H9 (cell line): ENCODE measurements around the gene TMEM176B. TPM values are rescaled to one million over a fixed set of nuclear protein-coding genes. Genes with fewer than 3 reads are reported as not detected.

Source experiments
- DNase-seq: peaks from one replicate; pipeline ENCODE4 v3.0.0-alpha.2; 2017
- H2AFZ ChIP-seq: one replicate; pipeline ENCODE4 v1.6.1; 2013; ENCODE audit warnings: mild to moderate bottlenecking, low read length, control low read depth, moderate library complexity
- H2AK5ac ChIP-seq: 2 replicates; pipeline ENCODE4 v1.6.1; 2013; ENCODE audit warnings: low read length, control low read depth, mixed read lengths; ENCODE audit not compliant: insufficient read length
- H2BK120ac ChIP-seq: one replicate; pipeline ENCODE4 v1.6.1; 2013; ENCODE audit warnings: low read depth, mild to moderate bottlenecking, low read length, control low read depth, inconsistent platforms; ENCODE audit not compliant: poor library complexity, severe bottlenecking
- H2BK12ac ChIP-seq: 2 replicates; pipeline ENCODE4 v1.6.1; 2013; ENCODE audit warnings: low read length, control low read depth, mixed read lengths, low read depth; ENCODE audit not compliant: insufficient read length
- H2BK15ac ChIP-seq: 2 replicates; pipeline ENCODE4 v1.6.1; 2013; ENCODE audit warnings: low read depth, low read length, control low read depth
- H2BK20ac ChIP-seq: one replicate; pipeline ENCODE4 v1.6.1; 2013; ENCODE audit warnings: low read depth, mild to moderate bottlenecking, low read length, control low read depth, inconsistent platforms; ENCODE audit not compliant: poor library complexity, severe bottlenecking
- H2BK5ac ChIP-seq: 2 replicates; pipeline ENCODE4 v1.6.1; 2013; ENCODE audit warnings: low read length, control low read depth, mixed read lengths; ENCODE audit not compliant: insufficient read length
- H3K14ac ChIP-seq: 2 replicates; pipeline ENCODE4 v1.6.1; 2013; ENCODE audit warnings: low read length, control low read depth; ENCODE audit not compliant: insufficient read depth
- H3K18ac ChIP-seq: 2 replicates; pipeline ENCODE4 v1.6.1; 2013; ENCODE audit warnings: low read depth, mild to moderate bottlenecking, mixed read lengths, low read length, control low read depth; ENCODE audit not compliant: insufficient read length
- H3K23ac ChIP-seq: 2 replicates; pipeline ENCODE4 v1.6.1; 2013; ENCODE audit warnings: low read length, control low read depth, mixed read lengths, low read depth; ENCODE audit not compliant: insufficient read length
- H3K23me2 ChIP-seq: 2 replicates; pipeline ENCODE4 v1.6.1; 2013; ENCODE audit warnings: low read depth, mild to moderate bottlenecking, mixed read lengths, low read length, control low read depth; ENCODE audit not compliant: insufficient read length, poor library complexity, severe bottlenecking
- H3K27ac ChIP-seq: 2 replicates; pipeline ENCODE4 v1.5.1; 2013; ENCODE audit warnings: low read length, control low read depth, mixed read lengths, low read depth; ENCODE audit not compliant: insufficient read length
- H3K27me3 ChIP-seq: 2 replicates; pipeline ENCODE4 v1.6.1; 2013; ENCODE audit warnings: low read length, control low read depth, inconsistent platforms; ENCODE audit not compliant: insufficient read depth
- H3K4ac ChIP-seq: 2 replicates; pipeline ENCODE4 v1.6.1; 2013; ENCODE audit warnings: low read depth, mild to moderate bottlenecking, control low read depth, inconsistent platforms, low read length, moderate library complexity
- H3K4me1 ChIP-seq: 2 replicates; pipeline ENCODE4 v1.6.1; 2013; ENCODE audit warnings: low read length, control low read depth, inconsistent platforms; ENCODE audit not compliant: insufficient read depth
- H3K4me2 ChIP-seq: 2 replicates; pipeline ENCODE4 v1.6.1; 2013; ENCODE audit warnings: low read length, control low read depth, mixed read lengths; ENCODE audit not compliant: insufficient read length, insufficient read depth
- H3K56ac ChIP-seq: 2 replicates; pipeline ENCODE4 v1.6.1; 2013; ENCODE audit warnings: low read depth, mild to moderate bottlenecking, mixed read lengths, low read length, control low read depth; ENCODE audit not compliant: insufficient read length
- H3K79me1 ChIP-seq: 2 replicates; pipeline ENCODE4 v1.6.1; 2013; ENCODE audit warnings: low read depth, mild to moderate bottlenecking, moderate library complexity, low read length, control low read depth, inconsistent platforms; ENCODE audit not compliant: insufficient read depth, poor library complexity, severe bottlenecking
- H3K79me2 ChIP-seq: 2 replicates; pipeline ENCODE4 v1.6.1; 2013; ENCODE audit warnings: low read length, control low read depth, inconsistent platforms; ENCODE audit not compliant: insufficient read depth
- H3K9ac ChIP-seq: 2 replicates; pipeline ENCODE4 v1.6.1; 2013; ENCODE audit warnings: low read length, control low read depth, mixed read lengths; ENCODE audit not compliant: insufficient read length; ENCODE audit errors: extremely low read depth
- H3K9me3 ChIP-seq: one replicate; pipeline ENCODE4 v1.6.1; 2013; ENCODE audit warnings: low read depth, low read length, inconsistent platforms; ENCODE audit not compliant: control insufficient read depth
- H3T11ph ChIP-seq: one replicate; pipeline ENCODE4 v1.6.1; 2013; ENCODE audit warnings: mild to moderate bottlenecking, low read length, control low read depth, inconsistent platforms
- H4K20me1 ChIP-seq: one replicate; pipeline ENCODE4 v1.6.1; 2013; ENCODE audit not compliant: control insufficient read depth, insufficient read length, insufficient read depth
- H4K5ac ChIP-seq: 2 replicates; pipeline ENCODE4 v1.6.1; 2013; ENCODE audit warnings: low read depth, mild to moderate bottlenecking, mixed read lengths, low read length, control low read depth; ENCODE audit not compliant: insufficient read length
- H4K8ac ChIP-seq: replicated peaks from 2 replicates; pipeline ENCODE4 v1.6.1; 2013; ENCODE audit warnings: low read length, control low read depth, mixed read lengths, low read depth; ENCODE audit not compliant: insufficient read length
- H4K91ac ChIP-seq: 2 replicates; pipeline ENCODE4 v1.6.1; 2013; ENCODE audit warnings: low read depth, mild to moderate bottlenecking, moderate library complexity, mixed read lengths, low read length, control low read depth; ENCODE audit not compliant: insufficient read length
- H3K27ac Mint-ChIP-seq, 3 experiments: 2 replicates in 2 of 3; 3 replicates in 1 of 3; pipeline ENCODE4 v1.8.0; 2020 to 2021; ENCODE audit warnings: mixed read lengths in 3 of 3, mild to moderate bottlenecking in 1 of 3, moderate library complexity in 1 of 3
- H3K27me3 Mint-ChIP-seq: 2 replicates; pipeline ENCODE4 v1.8.0; 2021; ENCODE audit warnings: low read depth, mild to moderate bottlenecking, moderate library complexity, mixed read lengths
- H3K36me3 Mint-ChIP-seq, 3 experiments: 2 replicates in 2 of 3; 3 replicates in 1 of 3; pipeline ENCODE4 v1.8.0; 2020 to 2021; ENCODE audit warnings: low read depth in 3 of 3, mixed read lengths in 3 of 3; ENCODE audit not compliant: insufficient read depth in 1 of 3
- H3K4me1 Mint-ChIP-seq, 2 experiments: 2 replicates each; pipeline ENCODE4 v1.8.0; 2020; ENCODE audit warnings: mixed read lengths in 2 of 2
- H3K4me3 Mint-ChIP-seq, 2 experiments: 2 replicates in 1 of 2; 3 replicates in 1 of 2; pipeline ENCODE4 v1.8.0; 2020 to 2021; ENCODE audit warnings: mild to moderate bottlenecking in 2 of 2, mixed read lengths in 2 of 2, moderate library complexity in 1 of 2
- H3K9me3 Mint-ChIP-seq, 2 experiments: 2 replicates in 1 of 2; 3 replicates in 1 of 2; pipeline ENCODE4 v1.8.0; 2020; ENCODE audit warnings: mild to moderate bottlenecking in 2 of 2, mixed read lengths in 2 of 2, moderate library complexity in 1 of 2
- WGBS: extraction: QIAGEN DNeasy Blood & Tissue Kit; methylation state at CpG from one replicate; pipeline ENCODE4 v1.1.7; 2013; ENCODE audit warnings: missing lambda C conversion rate, low lambda C conversion rate, mixed read lengths; ENCODE audit not compliant: insufficient read length; ENCODE audit errors: extremely low coverage; 5-methylcytosine and 5-hydroxymethylcytosine counted together
- total RNA-seq: library from RNA; stranded (reverse); gene quantifications from 2 replicates; pipeline ENCODE4 v1.2.1, GENCODE V29; 2021
- TF ChIP-seq, protein P1 (sequence below): fragments of 200-600 bp; sonication (generic); conservative IDR thresholded peaks from 3 replicates; pipeline ENCODE4 v1.8.0; 2021; ENCODE audit warnings: antibody characterized with exemption, mild to moderate bottlenecking

Gene TMEM176B
- total RNA-seq, 1 experiment from 2014 or later = 0.85 TPM

DNA sequence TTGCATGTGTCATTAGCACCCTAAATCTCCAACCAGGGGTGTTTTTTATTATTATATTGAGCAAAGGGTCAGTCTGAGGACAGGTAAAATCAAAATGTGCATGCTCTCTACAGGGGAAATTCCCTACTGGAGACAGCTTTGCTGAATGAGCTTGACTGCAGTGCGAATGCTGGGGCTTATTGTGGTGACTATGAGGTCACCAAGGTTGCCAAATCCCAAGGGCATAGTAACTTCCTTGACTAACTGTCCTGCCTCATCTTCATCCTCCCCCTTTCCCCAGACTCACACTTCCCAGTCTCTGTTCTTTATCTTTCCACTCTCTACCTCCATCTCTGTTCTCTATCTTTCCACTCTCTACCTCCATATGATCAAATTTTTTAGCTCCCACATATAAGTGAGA lies 29.3 kb upstream of the TMEM176B start:
- no peak overlapping the region for H3K4me3 Mint-ChIP-seq
- WGBS = no CpG with 5 or more reads among the region's 1 CpG

More for the DNA sequence above, 29.3 kb upstream of the TMEM176B start:
- H3K27me3 ChIP-seq = no peaks in the 10 kb centered on the region
- H2BK15ac ChIP-seq = no peak overlapping the region
- no peak overlapping the region for H2BK12ac ChIP-seq
- no peak for DNase-seq
- H3K4ac ChIP-seq = no peak overlapping the region
- H4K91ac ChIP-seq = no peak overlapping the region
- TF ChIP-seq, protein P1, sequence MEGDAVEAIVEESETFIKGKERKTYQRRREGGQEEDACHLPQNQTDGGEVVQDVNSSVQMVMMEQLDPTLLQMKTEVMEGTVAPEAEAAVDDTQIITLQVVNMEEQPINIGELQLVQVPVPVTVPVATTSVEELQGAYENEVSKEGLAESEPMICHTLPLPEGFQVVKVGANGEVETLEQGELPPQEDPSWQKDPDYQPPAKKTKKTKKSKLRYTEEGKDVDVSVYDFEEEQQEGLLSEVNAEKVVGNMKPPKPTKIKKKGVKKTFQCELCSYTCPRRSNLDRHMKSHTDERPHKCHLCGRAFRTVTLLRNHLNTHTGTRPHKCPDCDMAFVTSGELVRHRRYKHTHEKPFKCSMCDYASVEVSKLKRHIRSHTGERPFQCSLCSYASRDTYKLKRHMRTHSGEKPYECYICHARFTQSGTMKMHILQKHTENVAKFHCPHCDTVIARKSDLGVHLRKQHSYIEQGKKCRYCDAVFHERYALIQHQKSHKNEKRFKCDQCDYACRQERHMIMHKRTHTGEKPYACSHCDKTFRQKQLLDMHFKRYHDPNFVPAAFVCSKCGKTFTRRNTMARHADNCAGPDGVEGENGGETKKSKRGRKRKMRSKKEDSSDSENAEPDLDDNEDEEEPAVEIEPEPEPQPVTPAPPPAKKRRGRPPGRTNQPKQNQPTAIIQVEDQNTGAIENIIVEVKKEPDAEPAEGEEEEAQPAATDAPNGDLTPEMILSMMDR = no peak
- H4K20me1 ChIP-seq = no peaks in the 10 kb centered on the region
- no peak overlapping the region for H3K23ac ChIP-seq
- H3K18ac ChIP-seq = no peak overlapping the region
- no peak overlapping the region for H3K14ac ChIP-seq
- H3K56ac ChIP-seq = no peak overlapping the region
- H2BK20ac ChIP-seq = no peak overlapping the region
- H3K4me1 Mint-ChIP-seq = no peaks in the 10 kb centered on the region
- no peak overlapping the region for H3K27ac ChIP-seq
- no peaks in the 10 kb centered on the region for H3K36me3 Mint-ChIP-seq
- no peak overlapping the region for H2BK5ac ChIP-seq
- no peaks in the 10 kb centered on the region for H3K23me2 ChIP-seq
- no peaks in the 10 kb centered on the region for H3K79me1 ChIP-seq
- H3K4me2 ChIP-seq = no peak overlapping the region
- H4K5ac ChIP-seq = no peak overlapping the region
- H3K9ac ChIP-seq = no peak overlapping the region
- no peak overlapping the region for H3T11ph ChIP-seq
- no peak overlapping the region for H3K27ac Mint-ChIP-seq
- H3K9me3 ChIP-seq = no peaks in the 10 kb centered on the region
- no peak overlapping the region for H2AK5ac ChIP-seq
- H2BK120ac ChIP-seq = no peak overlapping the region
- peaks cover 48% of the 10 kb centered on the region for H3K27me3 Mint-ChIP-seq
- no peaks in the 10 kb centered on the region for H3K79me2 ChIP-seq
- no peaks in the 10 kb centered on the region for H3K4me1 ChIP-seq
- no peak overlapping the region for H2AFZ ChIP-seq
- no peaks in the 10 kb centered on the region; a peak in 2 of 5 replicates for H3K9me3 Mint-ChIP-seq
- H4K8ac ChIP-seq = no peak overlapping the region
